HL-60 (cell line): Measurements from ENCODE around the gene COBL.

Source experiments
- DNase-seq, 2 experiments: peaks; one replicate each; pipeline ENCODE4 v3.0.0-alpha.2; 2010 to 2020; ENCODE audit warnings: low read depth in 1 of 2, low spot score in 1 of 2
- H3K27ac ChIP-seq: fragments of 250-450 bp; sonication (Bioruptor Pico); replicated peaks from 2 replicates; pipeline ENCODE4 v1.5.1; 2020; ENCODE audit warnings: mild to moderate bottlenecking, moderate library complexity
- H3K27me3 ChIP-seq: fragments of 250-450 bp; sonication (Bioruptor Pico); 2 replicates; pipeline ENCODE4 v1.5.1; 2021; ENCODE audit warnings: mild to moderate bottlenecking, moderate library complexity; ENCODE audit not compliant: insufficient read depth, poor library complexity, severe bottlenecking
- H3K4me3 ChIP-seq: replicated peaks from 2 replicates; pipeline ENCODE4 v1.5.1; 2011; ENCODE audit warnings: mild to moderate bottlenecking, control low read depth, low read length; ENCODE audit not compliant: insufficient read depth
- CTCF ChIP-seq: IDR thresholded peaks from one replicate; pipeline ENCODE4 v1.5.1; 2011; ENCODE audit warnings: low read length, control low read depth, inconsistent platforms; ENCODE audit not compliant: insufficient read depth
- GABPA ChIP-seq: IDR thresholded peaks from 2 replicates; pipeline ENCODE4 v1.6.1; 2012; ENCODE audit warnings: low read depth
- POLR2AphosphoS5 ChIP-seq: IDR thresholded peaks from 2 replicates; pipeline ENCODE4 v1.6.1; 2012; ENCODE audit warnings: low read depth
- REST ChIP-seq: IDR thresholded peaks from 2 replicates; pipeline ENCODE4 v1.6.1; 2012; ENCODE audit warnings: low read depth; ENCODE audit not compliant: insufficient replicate concordance
- SPI1 ChIP-seq: IDR thresholded peaks from 2 replicates; pipeline ENCODE4 v1.6.1; 2012; ENCODE audit warnings: low read depth, mild to moderate bottlenecking, borderline replicate concordance

Gene COBL

GRCh38 chr7:51251290-51251689 lies 65.3 kb downstream of the COBL start:
- no peak for DNase-seq
- no peak for TF ChIP-seq POLR2AphosphoS5
- TF ChIP-seq GABPA, result no peak
- TF ChIP-seq CTCF, result no peak
- no peak for TF ChIP-seq SPI1
- TF ChIP-seq REST, result no peak
- no peak overlapping the region for H3K4me3 ChIP-seq
- no peak overlapping the region for H3K27ac ChIP-seq
- no peaks in the 10 kb centered on the region for H3K27me3 ChIP-seq

- H3K4me3 ChIP-seq, result no peak overlapping the region
- no peak for DNase-seq
- no peak overlapping the region for H3K27ac ChIP-seq
- no peak for TF ChIP-seq REST
- TF ChIP-seq POLR2AphosphoS5, result no peak
- no peak for TF ChIP-seq GABPA
- H3K27me3 ChIP-seq, result no peaks in the 10 kb centered on the region
These were observed 66.1 kb downstream of the COBL start for GRCh38 chr7:51250512-51250911.

- Histone ChIP-seq H3K27ac (no peak overlapping the region), H3K4me3 (no peak overlapping the region), H3K27me3 (no peaks in the 10 kb centered on the region)
- DNase-seq, result no peak
- TF ChIP-seq CTCF (no peak), REST (no peak), SPI1 (no peak), POLR2AphosphoS5 (no peak), GABPA (no peak)
These were observed 66.6 kb downstream of the COBL start for GRCh38 chr7:51249991-51250390.
